K562 (cell line): Measurements from ENCODE around the gene SLC5A2. TPM values are rescaled to one million over a fixed set of nuclear protein-coding genes. Genes with fewer than 3 reads are reported as not detected.

ENCODE experiments used
- ARNT ChIP-seq, 2 experiments: fragments of 450-650 bp; IDR thresholded peaks; 2 replicates each; pipeline ENCODE4 v1.6.1; 2016; ENCODE audit warnings: mild to moderate bottlenecking in 1 of 2
- CREBBP ChIP-seq: IDR thresholded peaks from one replicate; pipeline ENCODE4 v1.6.1; 2012; ENCODE audit warnings: low read depth, mild to moderate bottlenecking, control low read depth, inconsistent platforms, low read length
- DPF2 ChIP-seq: fragments of 450-650 bp; IDR thresholded peaks from 2 replicates; pipeline ENCODE4 v1.6.1; 2016
- FOS ChIP-seq: IDR thresholded peaks from 3 replicates; pipeline ENCODE4 v1.6.1; 2011; ENCODE audit not compliant: insufficient read length; ENCODE audit errors: extremely low read depth
- HNRNPUL1 ChIP-seq: fragments of 200-400 bp; formaldehyde crosslinking; IDR thresholded peaks from 2 replicates; pipeline ENCODE4 v1.6.1; 2017; ENCODE audit warnings: low read length
- KLF1 ChIP-seq: fragments of 450-650 bp; IDR thresholded peaks from 2 replicates; pipeline ENCODE4 v1.6.1; 2016; ENCODE audit warnings: missing genetic modification characterization, missing compliant biosample characterization
- LCOR ChIP-seq: sonication (generic); formaldehyde crosslinking; IDR thresholded peaks from 2 replicates; pipeline ENCODE4 v1.8.0; 2022; ENCODE audit warnings: mild to moderate bottlenecking, missing genetic modification reagents
- MAZ ChIP-seq, 2 experiments: fragments of 450-650 bp in 1 of 2; sonication (generic) in 1 of 2; formaldehyde crosslinking; IDR thresholded peaks in 1 of 2; conservative IDR thresholded peaks in 1 of 2; 2 replicates each; pipeline versions ENCODE4 v1.4.0 to v1.5.0; 2020; ENCODE audit warnings: mild to moderate bottlenecking in 1 of 2, missing genetic modification reagents in 1 of 2
- SMARCC2 ChIP-seq: fragments of 450-650 bp; IDR thresholded peaks from 2 replicates; pipeline ENCODE4 v1.6.1; 2017; ENCODE audit warnings: antibody characterized with exemption, moderate library complexity, mild to moderate bottlenecking, low read depth
- TCF7L2 ChIP-seq: fragments of 150-350 bp; IDR thresholded peaks from 2 replicates; pipeline ENCODE4 v1.6.1; 2016; ENCODE audit warnings: low read depth, mild to moderate bottlenecking, low read length, moderate library complexity
- TRIM24 ChIP-seq, 2 experiments: fragments of 450-650 bp; IDR thresholded peaks; 2 replicates each; pipeline ENCODE4 v1.6.1; 2016
- ZNF274 ChIP-seq: IDR thresholded peaks from 2 replicates; pipeline ENCODE4 v1.6.1; 2011; ENCODE audit warnings: low read depth, mild to moderate bottlenecking, low read length, moderate library complexity, borderline replicate concordance
- ZNF57 ChIP-seq: fragments of 450-650 bp; formaldehyde crosslinking; IDR thresholded peaks from 2 replicates; pipeline ENCODE4 v1.4.0; 2020; ENCODE audit warnings: mild to moderate bottlenecking, moderate library complexity
- polyA plus RNA-seq, 8 experiments: library from polyadenylated mRNA; depleted of rRNA in 4 of 8; stranded (reverse) in 5 of 8; unstranded in 3 of 8; fragments of >200 nt; fragmentation: Nextera tagmentation in 2 of 8; fragmentation: Illumina TruSeq in 1 of 8; extraction: Ambion mirVana in 2 of 8; extraction: Trizol in 1 of 8; gene quantifications; 2 replicates each; pipeline versions ENCODE4 v1.2.1 to v1.2.3, GENCODE V29; 2011 to 2014; ENCODE audit warnings: inconsistent platforms in 1 of 8, missing spikeins in 1 of 8
- total RNA-seq, 7 experiments: library from RNA; depleted of rRNA in 6 of 7; stranded (reverse); fragments of >200 nt in 6 of 7; fragmentation: Illumina TruSeq in 2 of 7; extraction: Trizol in 2 of 7; gene quantifications; 2 replicates each; pipeline versions ENCODE4 v1.2.1 to v1.2.3, GENCODE V29; 2011 to 2021; ENCODE audit warnings: low replicate concordance in 1 of 7
- TF ChIP-seq, protein P1 (sequence below), 3 experiments: fragments of 200-800 bp in 1 of 3; fragments of 250-450 bp in 1 of 3; fragments of 450-650 bp in 1 of 3; sonication (Bioruptor Pico) in 1 of 3; sonication (Bioruptor generic) in 1 of 3; formaldehyde crosslinking in 1 of 3; IDR thresholded peaks; 2 replicates each; pipeline versions ENCODE4 v1.6.1 to v1.8.0; 2016 to 2022; ENCODE audit warnings: mild to moderate bottlenecking in 2 of 3, missing genetic modification characterization in 2 of 3, missing compliant biosample characterization in 1 of 3, moderate library complexity in 1 of 3
- TF ChIP-seq, protein P2 (sequence below): sonication (generic); formaldehyde crosslinking; IDR thresholded peaks from 2 replicates; pipeline ENCODE4 v1.8.1; 2022; ENCODE audit warnings: missing genetic modification reagents
- TF ChIP-seq, protein P3 (sequence below): fragments of 250-450 bp; sonication (Bioruptor Pico); IDR thresholded peaks from 2 replicates; pipeline ENCODE4 v1.8.0; 2021; ENCODE audit warnings: mild to moderate bottlenecking, moderate library complexity
- TF ChIP-seq, protein P4 (sequence below): fragments of 450-650 bp; IDR thresholded peaks from 2 replicates; pipeline ENCODE4 v1.7.0; 2016; ENCODE audit warnings: borderline replicate concordance
- TF ChIP-seq, protein P5 (sequence below): fragments of 450-650 bp; IDR thresholded peaks from 2 replicates; pipeline ENCODE4 v1.6.1; 2016; ENCODE audit warnings: missing biosample characterization, missing genetic modification characterization

Gene SLC5A2
- total and polyA plus RNA-seq, 9 of the 15 experiments (the other 6 are each of a cell fraction or from before 2014, with no cell fraction given) = 0.07 to 2.7 (median 2.2) TPM; not detected in 6

DNA sequence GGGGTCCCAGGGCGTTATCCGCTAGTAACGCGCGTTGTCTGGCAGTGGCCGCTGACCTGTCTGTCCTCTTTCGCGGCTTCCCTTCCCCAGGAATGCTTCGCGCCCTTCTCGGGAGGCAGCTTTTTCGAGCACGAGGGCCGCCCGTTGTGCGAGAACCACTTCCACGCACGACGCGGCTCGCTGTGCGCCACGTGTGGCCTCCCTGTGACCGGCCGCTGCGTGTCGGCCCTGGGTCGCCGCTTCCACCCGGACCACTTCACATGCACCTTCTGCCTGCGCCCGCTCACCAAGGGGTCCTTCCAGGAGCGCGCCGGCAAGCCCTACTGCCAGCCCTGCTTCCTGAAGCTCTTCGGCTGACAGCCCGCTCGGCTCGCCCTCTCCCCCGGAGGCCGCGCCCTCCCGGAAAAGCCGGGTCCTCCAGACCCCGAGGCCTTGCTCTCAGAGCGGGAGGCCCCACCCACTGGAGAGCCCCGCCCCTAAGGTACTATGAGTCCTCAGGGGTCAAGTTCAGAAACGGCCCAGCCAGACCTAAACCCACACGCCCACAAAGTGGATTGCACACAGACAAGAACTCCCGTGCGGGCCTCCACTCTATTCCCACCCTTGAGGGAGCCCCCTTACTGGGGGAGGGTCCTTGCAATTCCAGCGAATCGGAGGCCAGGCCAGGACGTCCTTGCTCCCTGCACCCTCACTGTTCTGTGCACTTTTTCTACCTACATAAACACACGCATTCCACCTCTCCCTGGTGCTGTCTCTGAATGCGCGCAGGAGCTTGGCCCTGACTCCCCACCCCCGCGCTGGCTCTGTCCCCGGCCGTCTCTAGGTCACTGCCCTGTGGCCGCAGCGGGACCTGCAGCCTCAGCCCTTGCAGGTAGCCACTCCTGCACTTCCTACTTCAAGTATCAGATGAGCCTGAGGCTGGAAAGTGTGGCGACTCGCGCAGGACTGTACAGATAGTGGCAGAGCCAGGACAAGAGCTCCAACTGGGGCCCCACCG lies 5.4 kb upstream of the SLC5A2 start (continued):
- TF ChIP-seq, protein P1, sequence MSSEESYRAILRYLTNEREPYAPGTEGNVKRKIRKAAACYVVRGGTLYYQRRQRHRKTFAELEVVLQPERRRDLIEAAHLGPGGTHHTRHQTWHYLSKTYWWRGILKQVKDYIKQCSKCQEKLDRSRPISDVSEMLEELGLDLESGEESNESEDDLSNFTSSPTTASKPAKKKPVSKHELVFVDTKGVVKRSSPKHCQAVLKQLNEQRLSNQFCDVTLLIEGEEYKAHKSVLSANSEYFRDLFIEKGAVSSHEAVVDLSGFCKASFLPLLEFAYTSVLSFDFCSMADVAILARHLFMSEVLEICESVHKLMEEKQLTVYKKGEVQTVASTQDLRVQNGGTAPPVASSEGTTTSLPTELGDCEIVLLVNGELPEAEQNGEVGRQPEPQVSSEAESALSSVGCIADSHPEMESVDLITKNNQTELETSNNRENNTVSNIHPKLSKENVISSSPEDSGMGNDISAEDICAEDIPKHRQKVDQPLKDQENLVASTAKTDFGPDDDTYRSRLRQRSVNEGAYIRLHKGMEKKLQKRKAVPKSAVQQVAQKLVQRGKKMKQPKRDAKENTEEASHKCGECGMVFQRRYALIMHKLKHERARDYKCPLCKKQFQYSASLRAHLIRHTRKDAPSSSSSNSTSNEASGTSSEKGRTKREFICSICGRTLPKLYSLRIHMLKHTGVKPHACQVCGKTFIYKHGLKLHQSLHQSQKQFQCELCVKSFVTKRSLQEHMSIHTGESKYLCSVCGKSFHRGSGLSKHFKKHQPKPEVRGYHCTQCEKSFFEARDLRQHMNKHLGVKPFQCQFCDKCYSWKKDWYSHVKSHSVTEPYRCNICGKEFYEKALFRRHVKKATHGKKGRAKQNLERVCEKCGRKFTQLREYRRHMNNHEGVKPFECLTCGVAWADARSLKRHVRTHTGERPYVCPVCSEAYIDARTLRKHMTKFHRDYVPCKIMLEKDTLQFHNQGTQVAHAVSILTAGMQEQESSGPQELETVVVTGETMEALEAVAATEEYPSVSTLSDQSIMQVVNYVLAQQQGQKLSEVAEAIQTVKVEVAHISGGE (CRISPR knock-in tag; IDR thresholded peaks at IDR 0.05) = no peak
- no peak for TF ChIP-seq FOS
- peak; percentile 12 to 81 for TF ChIP-seq MAZ (CRISPR knock-in tag; conservative IDR thresholded peaks at IDR 0.05 in 1 of 2, IDR thresholded peaks at IDR 0.05 in 1 of 2)
- TF ChIP-seq KLF1 (tag) = no peak
- TF ChIP-seq, protein P2, sequence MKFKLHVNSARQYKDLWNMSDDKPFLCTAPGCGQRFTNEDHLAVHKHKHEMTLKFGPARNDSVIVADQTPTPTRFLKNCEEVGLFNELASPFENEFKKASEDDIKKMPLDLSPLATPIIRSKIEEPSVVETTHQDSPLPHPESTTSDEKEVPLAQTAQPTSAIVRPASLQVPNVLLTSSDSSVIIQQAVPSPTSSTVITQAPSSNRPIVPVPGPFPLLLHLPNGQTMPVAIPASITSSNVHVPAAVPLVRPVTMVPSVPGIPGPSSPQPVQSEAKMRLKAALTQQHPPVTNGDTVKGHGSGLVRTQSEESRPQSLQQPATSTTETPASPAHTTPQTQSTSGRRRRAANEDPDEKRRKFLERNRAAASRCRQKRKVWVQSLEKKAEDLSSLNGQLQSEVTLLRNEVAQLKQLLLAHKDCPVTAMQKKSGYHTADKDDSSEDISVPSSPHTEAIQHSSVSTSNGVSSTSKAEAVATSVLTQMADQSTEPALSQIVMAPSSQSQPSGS (CRISPR knock-in tag) = no peak
- no peak for TF ChIP-seq SMARCC2
- TF ChIP-seq, protein P3, sequence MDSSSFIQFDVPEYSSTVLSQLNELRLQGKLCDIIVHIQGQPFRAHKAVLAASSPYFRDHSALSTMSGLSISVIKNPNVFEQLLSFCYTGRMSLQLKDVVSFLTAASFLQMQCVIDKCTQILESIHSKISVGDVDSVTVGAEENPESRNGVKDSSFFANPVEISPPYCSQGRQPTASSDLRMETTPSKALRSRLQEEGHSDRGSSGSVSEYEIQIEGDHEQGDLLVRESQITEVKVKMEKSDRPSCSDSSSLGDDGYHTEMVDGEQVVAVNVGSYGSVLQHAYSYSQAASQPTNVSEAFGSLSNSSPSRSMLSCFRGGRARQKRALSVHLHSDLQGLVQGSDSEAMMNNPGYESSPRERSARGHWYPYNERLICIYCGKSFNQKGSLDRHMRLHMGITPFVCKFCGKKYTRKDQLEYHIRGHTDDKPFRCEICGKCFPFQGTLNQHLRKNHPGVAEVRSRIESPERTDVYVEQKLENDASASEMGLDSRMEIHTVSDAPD (CRISPR knock-in tag) = no peak
- peak; percentile 52; the same call in 1 of the 2 replicates for TF ChIP-seq DPF2
- TF ChIP-seq, protein P4, sequence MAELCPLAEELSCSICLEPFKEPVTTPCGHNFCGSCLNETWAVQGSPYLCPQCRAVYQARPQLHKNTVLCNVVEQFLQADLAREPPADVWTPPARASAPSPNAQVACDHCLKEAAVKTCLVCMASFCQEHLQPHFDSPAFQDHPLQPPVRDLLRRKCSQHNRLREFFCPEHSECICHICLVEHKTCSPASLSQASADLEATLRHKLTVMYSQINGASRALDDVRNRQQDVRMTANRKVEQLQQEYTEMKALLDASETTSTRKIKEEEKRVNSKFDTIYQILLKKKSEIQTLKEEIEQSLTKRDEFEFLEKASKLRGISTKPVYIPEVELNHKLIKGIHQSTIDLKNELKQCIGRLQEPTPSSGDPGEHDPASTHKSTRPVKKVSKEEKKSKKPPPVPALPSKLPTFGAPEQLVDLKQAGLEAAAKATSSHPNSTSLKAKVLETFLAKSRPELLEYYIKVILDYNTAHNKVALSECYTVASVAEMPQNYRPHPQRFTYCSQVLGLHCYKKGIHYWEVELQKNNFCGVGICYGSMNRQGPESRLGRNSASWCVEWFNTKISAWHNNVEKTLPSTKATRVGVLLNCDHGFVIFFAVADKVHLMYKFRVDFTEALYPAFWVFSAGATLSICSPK = no peak
- TF ChIP-seq, protein P5, sequence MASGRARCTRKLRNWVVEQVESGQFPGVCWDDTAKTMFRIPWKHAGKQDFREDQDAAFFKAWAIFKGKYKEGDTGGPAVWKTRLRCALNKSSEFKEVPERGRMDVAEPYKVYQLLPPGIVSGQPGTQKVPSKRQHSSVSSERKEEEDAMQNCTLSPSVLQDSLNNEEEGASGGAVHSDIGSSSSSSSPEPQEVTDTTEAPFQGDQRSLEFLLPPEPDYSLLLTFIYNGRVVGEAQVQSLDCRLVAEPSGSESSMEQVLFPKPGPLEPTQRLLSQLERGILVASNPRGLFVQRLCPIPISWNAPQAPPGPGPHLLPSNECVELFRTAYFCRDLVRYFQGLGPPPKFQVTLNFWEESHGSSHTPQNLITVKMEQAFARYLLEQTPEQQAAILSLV (tag) = no peak
- TF ChIP-seq HNRNPUL1 = no peak
- no peak for TF ChIP-seq ZNF274
- TF ChIP-seq ARNT (IDR thresholded peaks at IDR 0.05) = no peak
- no peak for TF ChIP-seq TCF7L2
- TF ChIP-seq ZNF57 (CRISPR knock-in tag) = no peak
- 0 out of 4 replicates have a peak, but pooled peaks have one; percentile 13 to 18 for TF ChIP-seq TRIM24 (IDR thresholded peaks at IDR 0.05)
- no peak for TF ChIP-seq LCOR (CRISPR knock-in tag)
- TF ChIP-seq CREBBP = no peak
